ENCODE results near the gene LIPH.

DNA sequence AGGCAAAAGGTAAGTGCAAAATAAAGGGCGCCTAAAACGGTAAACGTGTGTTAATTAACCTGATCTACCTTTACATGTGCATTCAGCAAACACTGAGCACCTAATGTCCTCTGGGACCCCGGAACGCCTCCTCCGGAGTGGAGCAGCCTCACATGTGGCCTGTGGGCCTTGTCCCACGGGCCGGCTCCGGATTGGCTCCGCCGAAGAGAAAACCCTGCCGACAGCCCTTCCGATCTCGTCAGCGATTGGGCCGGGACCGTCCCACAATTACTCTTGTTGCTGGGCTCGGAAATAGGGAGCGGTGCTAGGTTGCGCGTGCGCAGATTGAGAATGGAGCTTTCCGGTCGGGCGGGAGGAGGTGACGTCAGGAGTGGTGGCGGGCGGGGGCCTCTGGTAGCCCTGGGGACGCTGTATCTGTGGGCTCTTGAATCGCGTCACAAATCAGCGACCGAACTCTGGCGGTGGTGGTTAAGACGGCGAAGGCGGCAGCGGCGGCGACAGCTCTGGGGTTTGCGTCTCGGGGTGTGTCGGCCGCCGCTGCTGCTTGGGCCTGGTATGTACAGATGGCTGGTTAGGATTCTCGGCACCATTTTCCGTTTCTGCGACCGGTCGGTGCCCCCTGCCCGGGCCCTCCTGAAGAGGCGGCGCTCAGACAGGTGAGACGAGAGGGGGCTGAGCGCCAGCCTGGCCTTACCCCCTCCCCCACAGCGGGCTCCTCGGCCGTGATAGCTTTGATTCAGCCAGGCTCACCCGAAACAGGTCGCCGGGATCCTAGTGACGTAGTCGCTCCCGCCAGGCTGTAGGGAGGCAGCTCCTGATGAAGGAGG, 33.7 kb upstream of the LIPH start, which contains the start of gene SENP2:
- TF ChIP-seq, protein P1, sequence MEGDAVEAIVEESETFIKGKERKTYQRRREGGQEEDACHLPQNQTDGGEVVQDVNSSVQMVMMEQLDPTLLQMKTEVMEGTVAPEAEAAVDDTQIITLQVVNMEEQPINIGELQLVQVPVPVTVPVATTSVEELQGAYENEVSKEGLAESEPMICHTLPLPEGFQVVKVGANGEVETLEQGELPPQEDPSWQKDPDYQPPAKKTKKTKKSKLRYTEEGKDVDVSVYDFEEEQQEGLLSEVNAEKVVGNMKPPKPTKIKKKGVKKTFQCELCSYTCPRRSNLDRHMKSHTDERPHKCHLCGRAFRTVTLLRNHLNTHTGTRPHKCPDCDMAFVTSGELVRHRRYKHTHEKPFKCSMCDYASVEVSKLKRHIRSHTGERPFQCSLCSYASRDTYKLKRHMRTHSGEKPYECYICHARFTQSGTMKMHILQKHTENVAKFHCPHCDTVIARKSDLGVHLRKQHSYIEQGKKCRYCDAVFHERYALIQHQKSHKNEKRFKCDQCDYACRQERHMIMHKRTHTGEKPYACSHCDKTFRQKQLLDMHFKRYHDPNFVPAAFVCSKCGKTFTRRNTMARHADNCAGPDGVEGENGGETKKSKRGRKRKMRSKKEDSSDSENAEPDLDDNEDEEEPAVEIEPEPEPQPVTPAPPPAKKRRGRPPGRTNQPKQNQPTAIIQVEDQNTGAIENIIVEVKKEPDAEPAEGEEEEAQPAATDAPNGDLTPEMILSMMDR (IDR thresholded peaks at IDR 0.05) = no peak
- TF ChIP-seq ZFX (IDR thresholded peaks at IDR 0.05; ENCODE audit: borderline replicate concordance) = no peak
